ENCODE measurements around the gene TNS1.

The TNS1 gene

GRCh38 chr2:217755027-217755745 lies 247.6 kb downstream of the TNS1 start:
- no peak for DNase-seq

GRCh38 chr2:217753460-217754200 lies 249.2 kb downstream of the TNS1 start:
- no peak for DNase-seq

DNA sequence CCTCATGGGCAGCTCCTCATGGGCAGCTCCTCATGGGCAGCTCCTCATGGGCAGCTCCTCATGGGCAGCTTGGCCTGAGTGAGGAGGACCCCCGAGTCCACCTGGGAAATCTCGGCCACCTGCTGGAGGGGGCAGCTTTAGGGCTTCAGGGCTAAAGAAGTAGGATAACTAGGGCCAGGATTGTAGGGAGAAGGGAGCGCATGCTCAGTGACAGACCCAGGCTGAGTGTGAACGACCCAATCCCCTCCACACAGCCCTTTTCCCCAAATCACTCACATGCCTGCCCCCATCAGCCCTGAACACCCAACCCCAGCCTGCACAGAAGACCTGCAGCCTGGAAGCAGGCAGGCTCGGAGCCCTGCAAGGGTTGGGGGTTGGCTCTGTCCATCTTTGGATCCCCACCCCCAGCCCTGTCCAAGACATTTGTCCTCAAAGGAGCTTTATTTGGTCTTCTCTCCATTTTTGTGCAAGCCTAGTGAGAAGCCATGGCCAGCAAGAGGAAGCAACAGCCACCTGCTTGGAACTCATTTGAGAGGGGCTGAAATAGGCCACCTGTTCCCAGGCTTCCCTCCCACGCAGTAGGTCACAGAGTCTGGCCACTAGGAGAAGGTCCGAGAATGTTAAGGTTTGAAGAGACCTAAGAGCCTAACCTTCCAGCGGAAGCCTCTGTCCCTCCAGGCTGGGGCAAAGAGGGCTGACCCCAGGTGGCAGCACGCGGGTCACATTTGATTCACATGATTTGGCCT lies 249.9 kb downstream of the TNS1 start:
- no peak for DNase-seq

- no peak for DNase-seq
Observed at GRCh38 chr2:217751952-217752351, 250.8 kb downstream of the TNS1 start.

GRCh38 chr2:217751192-217751591 lies 251.6 kb downstream of the TNS1 start:
- no peak for DNase-seq
